Adipocyte (in vitro differentiated cells): ENCODE data around the gene GASK1B.

ENCODE experiments used
- DNase-seq: peaks from one replicate; pipeline ENCODE4 v3.0.0-alpha.2; 2015; ENCODE audit warnings: low read depth
- H3K27me3 ChIP-seq: replicated peaks from 2 replicates; pipeline ENCODE4 v1.7.0; 2013; ENCODE audit warnings: mild to moderate bottlenecking, low read length, moderate library complexity; ENCODE audit not compliant: control insufficient read depth, insufficient read depth
- H3K36me3 ChIP-seq: 2 replicates; pipeline ENCODE4 v1.7.0; 2013; ENCODE audit warnings: low read length, mild to moderate bottlenecking, moderate library complexity; ENCODE audit not compliant: control insufficient read depth, insufficient read depth, severe bottlenecking
- H3K4me1 ChIP-seq: 2 replicates; pipeline ENCODE4 v1.7.0; 2013; ENCODE audit warnings: mild to moderate bottlenecking, low read length, moderate library complexity; ENCODE audit not compliant: control insufficient read depth, insufficient read depth
- H3K4me3 ChIP-seq: 2 replicates; pipeline ENCODE4 v1.7.0; 2013; ENCODE audit warnings: mild to moderate bottlenecking, low read length, moderate library complexity
- H3K9ac ChIP-seq: 2 replicates; pipeline ENCODE4 v1.7.0; 2013; ENCODE audit warnings: mild to moderate bottlenecking, low read length, moderate library complexity
- H3K9me3 ChIP-seq: 2 replicates; pipeline ENCODE4 v1.7.0; 2013; ENCODE audit warnings: mild to moderate bottlenecking, low read length, moderate library complexity; ENCODE audit not compliant: control insufficient read depth

GASK1B gene

DNA sequence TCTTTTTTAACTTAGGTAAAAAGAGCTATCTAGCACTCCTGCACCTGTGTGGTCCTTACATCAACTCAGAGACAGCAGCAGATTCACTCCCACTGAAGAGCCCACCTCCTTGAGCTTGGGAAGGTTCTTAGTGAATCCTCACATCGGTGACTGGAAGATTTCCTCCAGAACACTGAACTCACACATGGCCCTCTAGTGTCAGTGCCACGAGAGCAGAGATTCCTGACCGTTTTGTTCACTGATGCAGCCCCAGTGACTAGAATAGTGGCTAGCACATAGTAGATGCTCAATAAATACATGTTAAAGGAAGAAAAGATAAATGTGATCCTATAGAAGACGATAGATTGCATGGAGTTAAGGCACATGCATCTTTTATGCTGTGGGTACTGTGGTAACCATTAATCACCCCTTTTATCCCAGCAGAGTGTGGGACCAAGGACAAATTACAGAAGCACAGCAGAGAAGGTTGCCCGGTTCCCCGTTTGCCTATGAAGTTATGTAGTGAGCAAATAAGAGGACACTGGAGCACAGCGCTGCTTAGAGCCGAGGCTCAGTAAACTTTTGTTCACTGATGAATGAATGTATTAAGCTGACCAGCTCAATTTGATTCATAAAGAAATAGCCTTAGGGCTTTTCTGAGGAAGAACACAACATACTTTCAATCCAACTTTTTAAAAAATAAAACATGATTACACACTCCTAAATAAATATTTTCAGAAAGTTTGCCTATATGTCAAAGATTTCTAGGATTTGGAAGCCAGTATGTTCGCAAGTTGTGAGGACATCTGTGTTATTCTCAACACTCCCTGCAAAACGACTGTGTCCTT is 8.7 kb downstream of the GASK1B start:
- H3K4me1 ChIP-seq: peaks cover 56% of the 10 kb centered on the region
- H3K9ac ChIP-seq: peak overlapping the region; percentile 18
- H3K27me3 ChIP-seq: no peaks in the 10 kb centered on the region
- peak overlapping the region; percentile 57 for H3K4me3 ChIP-seq
- peak; percentile 38 for DNase-seq
- H3K36me3 ChIP-seq: no peaks in the 10 kb centered on the region
- no peaks in the 10 kb centered on the region for H3K9me3 ChIP-seq

DNA sequence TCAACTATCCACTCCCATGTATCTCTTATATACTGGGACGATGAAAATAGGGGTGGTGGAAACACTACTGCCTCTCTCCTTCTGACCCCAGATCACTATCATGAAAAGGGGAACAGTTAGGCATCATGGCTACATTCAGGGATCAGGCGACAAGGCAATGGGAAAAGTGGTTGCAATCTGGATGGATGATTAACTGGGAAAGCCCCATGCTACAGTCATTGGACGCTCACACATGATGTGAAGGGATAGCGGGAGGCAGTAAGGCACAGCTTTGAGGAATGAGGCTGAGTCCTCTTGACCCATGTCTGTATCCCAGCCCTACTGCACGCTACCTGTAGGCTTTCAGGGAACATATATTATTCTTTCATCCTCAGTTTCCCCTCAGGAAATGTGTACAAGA is 10.2 kb downstream of the GASK1B start:
- DNase-seq: no peak
- Histone ChIP-seq H3K36me3 (no peaks in the 10 kb centered on the region), H3K27me3 (no peaks in the 10 kb centered on the region), H3K9ac (no peak overlapping the region), H3K4me1 (peaks cover 60% of the 10 kb centered on the region), H3K4me3 (no peak overlapping the region), H3K9me3 (no peaks in the 10 kb centered on the region)

- H3K27me3 ChIP-seq: no peaks in the 10 kb centered on the region
- no peaks in the 10 kb centered on the region for H3K9me3 ChIP-seq
- no peaks in the 10 kb centered on the region for H3K36me3 ChIP-seq
- peak overlapping the region; percentile 1 for H3K9ac ChIP-seq
- H3K4me1 ChIP-seq: peaks cover 59% of the 10 kb centered on the region
- peak; percentile 71 for DNase-seq
- H3K4me3 ChIP-seq: peak overlapping the region; percentile 28
Observed at GRCh38 chr4:158161551-158162354, 11.1 kb downstream of the GASK1B start.

- DNase-seq: no peak
- Histone ChIP-seq H3K9me3 (no peaks in the 10 kb centered on the region), H3K36me3 (no peaks in the 10 kb centered on the region), H3K9ac (no peak overlapping the region), H3K27me3 (no peaks in the 10 kb centered on the region), H3K4me1 (peaks cover 45% of the 10 kb centered on the region), H3K4me3 (no peak overlapping the region)
Observed at GRCh38 chr4:158159718-158160094, 13.1 kb downstream of the GASK1B start.

GRCh38 chr4:158159054-158159717 is 13.6 kb downstream of the GASK1B start:
- H3K27me3 ChIP-seq: no peaks in the 10 kb centered on the region
- peak; percentile 57 for DNase-seq
- H3K9ac ChIP-seq: peak overlapping the region; percentile 24
- no peaks in the 10 kb centered on the region for H3K36me3 ChIP-seq
- peaks cover 40% of the 10 kb centered on the region for H3K4me1 ChIP-seq
- H3K4me3 ChIP-seq: peak overlapping the region; percentile 27
- no peaks in the 10 kb centered on the region for H3K9me3 ChIP-seq

DNA sequence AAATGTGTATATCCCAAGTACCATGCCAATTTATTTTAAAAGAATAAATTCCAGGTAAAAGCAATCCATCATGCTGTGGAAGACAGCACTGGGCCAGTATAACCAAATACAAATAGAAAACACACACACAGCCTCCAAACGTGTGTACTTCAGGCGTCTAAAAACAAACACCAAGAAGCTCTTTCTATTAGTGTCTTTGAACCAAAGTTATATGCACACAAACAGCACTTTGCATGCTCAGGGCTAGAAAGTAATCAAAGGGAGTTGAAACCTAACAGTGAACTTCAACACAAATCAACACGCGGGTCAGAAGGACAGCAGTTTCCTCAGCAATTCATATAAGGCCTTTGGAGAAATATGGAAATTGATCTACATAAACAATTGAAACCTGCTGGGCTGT is 15.4 kb downstream of the GASK1B start:
- Histone ChIP-seq H3K4me1 (peaks cover 38% of the 10 kb centered on the region), H3K9me3 (no peaks in the 10 kb centered on the region), H3K36me3 (peaks cover 3% of the 10 kb centered on the region), H3K4me3 (no peak overlapping the region), H3K9ac (no peak overlapping the region), H3K27me3 (no peaks in the 10 kb centered on the region)
- DNase-seq: no peak

DNA sequence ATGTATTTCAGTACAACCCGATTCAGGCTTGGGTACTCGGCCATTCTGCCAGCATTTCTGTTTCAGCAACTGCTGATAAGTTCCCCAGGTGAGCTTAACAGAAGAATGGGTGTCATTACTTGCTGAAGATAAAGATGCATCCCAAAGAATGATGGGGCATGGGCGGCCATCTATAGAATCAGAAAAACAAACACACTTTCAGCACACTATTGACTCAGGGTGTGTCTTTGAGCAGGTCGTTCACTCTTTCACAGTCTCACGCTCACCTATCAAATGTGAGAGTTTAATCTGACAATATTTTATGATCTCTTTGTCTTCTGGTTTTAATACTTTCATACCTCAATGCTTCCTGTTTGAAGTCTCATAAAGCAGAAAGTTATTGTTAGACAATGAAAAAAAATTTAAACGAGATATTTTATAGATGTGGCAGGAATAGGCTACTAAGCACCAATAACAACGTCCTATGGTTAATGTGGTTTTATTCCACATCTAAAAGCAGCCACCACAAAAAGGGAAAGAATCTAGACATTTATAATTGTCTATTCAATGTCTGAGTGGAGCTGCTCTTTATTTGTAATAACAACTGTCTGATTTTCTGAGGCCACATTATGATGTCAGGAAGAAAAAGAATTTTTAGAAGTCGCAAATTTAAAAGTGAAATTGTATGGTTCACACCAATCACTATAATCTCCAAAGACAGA is 17.0 kb downstream of the GASK1B start:
- Histone ChIP-seq H3K36me3 (peaks cover 3% of the 10 kb centered on the region), H3K9me3 (no peaks in the 10 kb centered on the region), H3K9ac (no peak overlapping the region), H3K4me1 (peaks cover 27% of the 10 kb centered on the region), H3K4me3 (no peak overlapping the region), H3K27me3 (no peaks in the 10 kb centered on the region)
- no peak for DNase-seq

GRCh38 chr4:158147151-158147550 is 25.7 kb downstream of the GASK1B start:
- Histone ChIP-seq H3K9ac (no peak overlapping the region), H3K36me3 (peaks cover 3% of the 10 kb centered on the region), H3K4me1 (no peaks in the 10 kb centered on the region), H3K9me3 (no peaks in the 10 kb centered on the region), H3K4me3 (no peak overlapping the region), H3K27me3 (no peaks in the 10 kb centered on the region)
- DNase-seq: no peak

DNA sequence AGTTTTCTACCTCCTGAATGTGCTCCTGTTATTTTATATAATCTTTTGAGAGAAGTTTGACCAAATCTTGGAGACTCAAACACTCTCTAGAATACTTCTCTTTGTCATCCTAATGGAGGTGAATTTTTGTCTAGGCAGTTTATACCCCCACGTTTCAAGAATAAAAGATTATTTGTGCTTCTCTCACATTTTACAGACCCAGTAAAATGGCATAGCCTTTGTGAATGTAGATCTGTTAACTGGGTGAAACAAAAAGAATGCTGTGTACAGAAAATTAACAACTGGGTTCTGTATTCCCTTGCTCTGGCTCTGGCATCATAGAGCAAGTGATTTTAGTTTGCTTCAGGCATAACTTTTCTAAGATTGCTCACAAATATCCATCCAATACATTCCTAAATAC is 26.1 kb downstream of the GASK1B start:
- H3K9ac ChIP-seq: no peak overlapping the region
- no peaks in the 10 kb centered on the region for H3K9me3 ChIP-seq
- no peaks in the 10 kb centered on the region for H3K4me1 ChIP-seq
- no peaks in the 10 kb centered on the region for H3K27me3 ChIP-seq
- DNase-seq: no peak
- H3K4me3 ChIP-seq: no peak overlapping the region
- H3K36me3 ChIP-seq: peaks cover 3% of the 10 kb centered on the region

GRCh38 chr4:158139086-158139485 is 33.7 kb downstream of the GASK1B start:
- no peaks in the 10 kb centered on the region for H3K27me3 ChIP-seq
- H3K4me1 ChIP-seq: no peaks in the 10 kb centered on the region
- H3K9ac ChIP-seq: no peak overlapping the region
- no peaks in the 10 kb centered on the region for H3K36me3 ChIP-seq
- DNase-seq: no peak
- H3K9me3 ChIP-seq: no peaks in the 10 kb centered on the region
- H3K4me3 ChIP-seq: no peak overlapping the region

GRCh38 chr4:158134222-158134621 is 38.6 kb downstream of the GASK1B start:
- H3K27me3 ChIP-seq: no peaks in the 10 kb centered on the region
- H3K36me3 ChIP-seq: no peaks in the 10 kb centered on the region
- H3K9me3 ChIP-seq: no peaks in the 10 kb centered on the region
- H3K9ac ChIP-seq: no peak overlapping the region
- no peak overlapping the region for H3K4me3 ChIP-seq
- H3K4me1 ChIP-seq: peaks cover 19% of the 10 kb centered on the region
- DNase-seq: no peak
